Measurements from ENCODE around the gene DZIP1L.

DNA sequence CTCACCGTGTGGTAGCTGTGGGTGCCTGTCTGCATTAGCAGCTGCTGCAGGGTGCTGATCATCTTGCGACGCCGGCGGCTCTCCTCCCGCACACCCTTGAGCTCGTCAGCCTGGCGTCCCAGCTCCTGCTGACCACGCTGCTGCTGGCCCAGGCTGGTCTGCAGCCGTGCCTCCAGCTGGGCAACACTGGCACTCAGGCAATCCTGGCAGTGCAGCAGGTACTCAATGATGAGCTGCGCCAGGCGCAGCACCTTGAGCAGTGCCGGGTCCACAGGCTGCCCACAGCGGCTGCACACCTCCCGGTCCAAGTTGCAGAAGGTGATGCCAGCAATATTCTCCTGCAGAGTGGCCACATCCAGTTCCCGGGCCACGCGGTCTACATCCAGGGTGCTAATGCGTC, 11.9 kb downstream of the DZIP1L start:
- TF ChIP-seq POLR2A (IDR thresholded peaks at IDR 0.05) (no peak), CTCF (IDR thresholded peaks at IDR 0.05) (no peak)
